ENCODE data around the gene PLA2G2F.

PLA2G2F gene

DNA sequence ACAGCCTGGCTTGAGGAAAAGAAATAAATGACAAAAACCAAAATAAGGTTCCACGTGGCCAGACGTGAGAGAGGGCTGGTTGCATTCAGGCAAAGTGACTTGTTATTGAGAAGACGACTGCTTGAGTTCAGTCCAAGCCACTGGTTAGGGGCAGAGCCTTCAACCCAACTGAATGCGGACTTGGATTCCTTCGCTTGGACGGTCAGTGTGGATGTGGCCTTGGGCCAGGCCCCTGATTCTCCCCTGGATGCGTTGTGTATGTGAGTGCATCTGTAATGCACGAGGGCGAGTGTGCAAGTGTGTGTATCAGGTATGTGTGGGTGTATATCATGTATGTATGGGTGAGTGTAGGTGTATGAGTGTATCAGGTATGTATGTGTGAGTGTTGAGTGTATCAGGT lies 1.9 kb downstream of the PLA2G2F start:
- no peak overlapping the region for H3K4me3 ChIP-seq (ENCODE audit: control insufficient read depth, low read depth, low read length)
- TF ChIP-seq CTCF (conservative IDR thresholded peaks at IDR 0.05; ENCODE audit: control insufficient read depth, insufficient read depth, low read depth, low read length): no peak
- DNase-seq (ENCODE audit: low read depth): no peak

GRCh38 chr1:20141466-20141865 lies 2.3 kb downstream of the PLA2G2F start:
- no peak overlapping the region for H3K4me3 ChIP-seq (ENCODE audit: control insufficient read depth, low read depth, low read length)
- no peak for DNase-seq (ENCODE audit: low read depth)
- TF ChIP-seq CTCF (conservative IDR thresholded peaks at IDR 0.05; ENCODE audit: control insufficient read depth, insufficient read depth, low read depth, low read length): no peak

DNA sequence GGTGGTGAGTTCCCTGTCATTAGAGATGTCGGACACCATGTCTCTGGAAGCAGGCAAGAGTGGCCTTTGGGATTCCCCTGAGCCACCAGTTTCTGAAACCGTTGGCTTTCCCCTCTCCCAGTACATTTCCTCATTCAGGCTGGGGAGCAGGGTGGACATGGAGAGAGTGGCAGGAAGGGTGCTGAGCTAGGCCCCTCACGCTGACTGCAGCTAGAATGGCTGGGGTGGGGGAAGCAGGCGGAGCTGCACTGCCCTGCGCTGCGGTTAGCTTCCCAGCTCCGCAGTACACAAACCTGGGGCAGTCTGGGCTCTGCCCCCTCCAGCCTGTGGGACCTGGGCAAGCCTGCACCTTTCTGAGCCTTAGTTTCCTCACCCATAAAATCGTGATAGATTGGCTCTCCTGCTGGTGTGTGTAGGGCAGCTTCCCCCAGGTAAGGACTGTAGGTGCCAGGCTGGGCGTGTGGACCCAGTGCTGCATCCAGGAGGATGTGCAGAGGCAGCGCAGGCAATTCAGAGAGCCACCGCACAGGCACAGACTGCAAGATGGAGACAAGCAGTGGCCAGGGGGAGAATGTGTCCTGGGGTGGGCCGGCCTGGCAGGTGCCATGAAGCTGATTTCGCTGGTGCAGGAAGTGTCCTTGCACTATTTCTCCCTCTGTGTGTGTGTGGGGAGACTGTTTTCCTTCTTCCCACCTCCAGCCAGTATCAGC lies 3.0 kb downstream of the PLA2G2F start:
- TF ChIP-seq CTCF (conservative IDR thresholded peaks at IDR 0.05; ENCODE audit: control insufficient read depth, insufficient read depth, low read depth, low read length): no peak
- no peak for DNase-seq (ENCODE audit: low read depth)
- H3K4me3 ChIP-seq (ENCODE audit: control insufficient read depth, low read depth, low read length): no peak overlapping the region

- no peak for DNase-seq (ENCODE audit: low read depth)
- no peak for TF ChIP-seq CTCF (conservative IDR thresholded peaks at IDR 0.05; ENCODE audit: control insufficient read depth, insufficient read depth, low read depth, low read length)
- H3K4me3 ChIP-seq (ENCODE audit: control insufficient read depth, low read depth, low read length): no peak overlapping the region
Observed at GRCh38 chr1:20143318-20143717, 4.2 kb downstream of the PLA2G2F start.

- DNase-seq (ENCODE audit: low read depth): no peak
- no peak overlapping the region for H3K4me3 ChIP-seq (ENCODE audit: control insufficient read depth, low read depth, low read length)
- TF ChIP-seq CTCF (conservative IDR thresholded peaks at IDR 0.05; ENCODE audit: control insufficient read depth, insufficient read depth, low read depth, low read length): no peak
Observed at GRCh38 chr1:20143734-20144565, 4.8 kb downstream of the PLA2G2F start.

- DNase-seq (ENCODE audit: low read depth): no peak
- no peak overlapping the region for H3K4me3 ChIP-seq (ENCODE audit: control insufficient read depth, low read depth, low read length)
- no peak for TF ChIP-seq CTCF (conservative IDR thresholded peaks at IDR 0.05; ENCODE audit: control insufficient read depth, insufficient read depth, low read depth, low read length)
Observed at GRCh38 chr1:20147846-20148570, 8.9 kb downstream of the PLA2G2F start.
